Caco-2 (cell line): ENCODE results near the gene EXOC6. TPM values are rescaled to one million over a fixed set of nuclear protein-coding genes. Genes with fewer than 3 reads are reported as not detected.

ENCODE experiments used
- BruUV-seq: library from RNA; stranded (reverse); fragments of 400-500 nt; replicated peaks from 2 replicates; lab custom pipeline; 2021; lab: Mats Ljungman, UMichigan
- CTCF ChIA-PET: fragments of 300-600 bp; sonication (Branson Sonifier 250); formaldehyde crosslinking; loops from one replicate; lab custom pipeline; 2022; ENCODE audit warnings: antibody characterized with exemption; lab: Charles Lee
- POLR2A ChIA-PET: fragments of 300-600 bp; sonication (Branson Sonifier 250); formaldehyde crosslinking; loops from one replicate; lab custom pipeline; 2022; ENCODE audit warnings: antibody characterized with exemption; lab: Charles Lee
- DNase-seq, 2 experiments: peaks; one replicate each; pipeline versions ENCODE4 v3.0.0 to v3.0.0-alpha.2; 2020 to 2022
- H3K27me3 ChIP-seq: replicated peaks from 2 replicates; pipeline ENCODE4 v1.6.0; 2011; ENCODE audit warnings: low read length; ENCODE audit not compliant: control insufficient read depth, insufficient read depth
- H3K36me3 ChIP-seq: 2 replicates; pipeline ENCODE4 v1.5.1; 2011; ENCODE audit warnings: low read length; ENCODE audit not compliant: control insufficient read depth, insufficient read depth
- H3K4me1 ChIP-seq: fragments of 250-450 bp; sonication (Bioruptor Pico); 2 replicates; pipeline ENCODE4 v1.5.1; 2020; ENCODE audit warnings: mild to moderate bottlenecking
- H3K4me3 ChIP-seq: 2 replicates; pipeline ENCODE4 v1.5.1; 2011; ENCODE audit warnings: low read depth, mild to moderate bottlenecking, control low read depth, low read length
- H3K9me3 ChIP-seq: fragments of 250-450 bp; sonication (Bioruptor Pico); 2 replicates; pipeline ENCODE4 v1.5.1; 2020; ENCODE audit warnings: mild to moderate bottlenecking, moderate library complexity
- H3K27ac Mint-ChIP-seq: one replicate; pipeline ENCODE4 v1.8.0; 2022; ENCODE audit warnings: mixed read lengths; ENCODE audit not compliant: unreplicated experiment
- H3K27me3 Mint-ChIP-seq: one replicate; pipeline ENCODE4 v1.8.0; 2022; ENCODE audit warnings: mixed read lengths; ENCODE audit not compliant: insufficient read depth, unreplicated experiment
- H3K36me3 Mint-ChIP-seq: one replicate; pipeline ENCODE4 v1.8.0; 2022; ENCODE audit warnings: mild to moderate bottlenecking, mixed read lengths; ENCODE audit not compliant: insufficient read depth, unreplicated experiment
- H3K4me1 Mint-ChIP-seq: one replicate; pipeline ENCODE4 v1.8.0; 2022; ENCODE audit warnings: low read depth, mixed read lengths; ENCODE audit not compliant: unreplicated experiment
- H3K4me3 Mint-ChIP-seq: one replicate; pipeline ENCODE4 v1.8.0; 2022; ENCODE audit warnings: mild to moderate bottlenecking, moderate library complexity, mixed read lengths; ENCODE audit not compliant: unreplicated experiment
- H3K9me3 Mint-ChIP-seq: one replicate; pipeline ENCODE4 v1.8.0; 2022; ENCODE audit warnings: mixed read lengths; ENCODE audit not compliant: unreplicated experiment
- CTCF ChIP-seq, 2 experiments: fragments of 200-600 bp in 1 of 2; IDR thresholded peaks; 1 replicate in 1 of 2; 2 replicates in 1 of 2; pipeline versions ENCODE4 v1.5.1 to v1.8.0; 2011 to 2022; ENCODE audit warnings: antibody characterized with exemption in 1 of 2, control low read depth in 1 of 2, inconsistent platforms in 1 of 2, low read depth in 1 of 2, low read length in 1 of 2, mild to moderate bottlenecking in 1 of 2, moderate library complexity in 1 of 2; ENCODE audit not compliant: insufficient read depth in 1 of 2, severe bottlenecking in 1 of 2, unreplicated experiment in 1 of 2
- intact Hi-C: fragments of 100-400 bp; cut with micrococcal nuclease; formaldehyde crosslinking; loops from one replicate; pipeline ENCODE4 v1.10.0; 2022; ENCODE audit not compliant: unreplicated experiment
- total RNA-seq: library from RNA; stranded (reverse); gene quantifications from 2 replicates; pipeline ENCODE4 v1.2.3, GENCODE V29; 2022

The EXOC6 gene
- total RNA-seq, 1 experiment from 2014 or later, result 12.5 TPM

GRCh38 chr10:92814790-92815189, 33.5 kb upstream of the EXOC6 start:
- H3K9me3 Mint-ChIP-seq, result no peaks in the 10 kb centered on the region
- H3K36me3 Mint-ChIP-seq, result no peaks in the 10 kb centered on the region
- Histone ChIP-seq H3K36me3 (no peaks in the 10 kb centered on the region), H3K4me3 (no peak overlapping the region), H3K27me3 (peaks cover 3% of the 10 kb centered on the region; the same call in 1 of the 2 replicates), H3K9me3 (no peaks in the 10 kb centered on the region), H3K4me1 (peaks cover 15% of the 10 kb centered on the region)
- no peak overlapping the region for H3K4me3 Mint-ChIP-seq
- ChIA-PET POLR2A (no interaction called here), CTCF (no interaction called here)
- H3K4me1 Mint-ChIP-seq, result peaks cover 15% of the 10 kb centered on the region
- H3K27me3 Mint-ChIP-seq, result peaks cover 8% of the 10 kb centered on the region
- no TSS peak for BruUV-seq
- intact Hi-C loops, result loop anchor here (5.0 to 10.0 kb wide), 2 partner anchors 57 to 120 kb away; no protein-coding TSS in a partner anchor
- H3K27ac Mint-ChIP-seq, result no peak overlapping the region
- DNase-seq, result no peak
- no peak for TF ChIP-seq CTCF (IDR thresholded peaks at IDR 0.05; ENCODE audit: insufficient read depth in 1 of 2, low read depth in 1 of 2, low read length in 1 of 2, severe bottlenecking in 1 of 2, unreplicated experiment in 1 of 2)

GRCh38 chr10:92816091-92816531, 32.2 kb upstream of the EXOC6 start:
- no peak overlapping the region for H3K4me3 Mint-ChIP-seq
- BruUV-seq, result no TSS peak
- peaks cover 3% of the 10 kb centered on the region; the same call in 1 of the 2 replicates for H3K27me3 ChIP-seq
- H3K36me3 ChIP-seq, result no peaks in the 10 kb centered on the region
- peaks cover 5% of the 10 kb centered on the region for H3K4me1 Mint-ChIP-seq
- ChIA-PET POLR2A (no interaction called here), CTCF (no interaction called here)
- H3K9me3 ChIP-seq, result no peaks in the 10 kb centered on the region
- H3K27ac Mint-ChIP-seq, result no peak overlapping the region
- no peaks in the 10 kb centered on the region for H3K36me3 Mint-ChIP-seq
- peaks cover 7% of the 10 kb centered on the region for H3K27me3 Mint-ChIP-seq
- no peak for DNase-seq
- no peak overlapping the region for H3K4me3 ChIP-seq
- H3K9me3 Mint-ChIP-seq, result no peaks in the 10 kb centered on the region
- peaks cover 2% of the 10 kb centered on the region for H3K4me1 ChIP-seq
- no peak for TF ChIP-seq CTCF (IDR thresholded peaks at IDR 0.05; ENCODE audit: insufficient read depth in 1 of 2, low read depth in 1 of 2, low read length in 1 of 2, severe bottlenecking in 1 of 2, unreplicated experiment in 1 of 2)
- intact Hi-C loops, result loop anchor here (10.0 kb wide), 1 partner anchor 121 kb away; no protein-coding TSS in a partner anchor

DNA sequence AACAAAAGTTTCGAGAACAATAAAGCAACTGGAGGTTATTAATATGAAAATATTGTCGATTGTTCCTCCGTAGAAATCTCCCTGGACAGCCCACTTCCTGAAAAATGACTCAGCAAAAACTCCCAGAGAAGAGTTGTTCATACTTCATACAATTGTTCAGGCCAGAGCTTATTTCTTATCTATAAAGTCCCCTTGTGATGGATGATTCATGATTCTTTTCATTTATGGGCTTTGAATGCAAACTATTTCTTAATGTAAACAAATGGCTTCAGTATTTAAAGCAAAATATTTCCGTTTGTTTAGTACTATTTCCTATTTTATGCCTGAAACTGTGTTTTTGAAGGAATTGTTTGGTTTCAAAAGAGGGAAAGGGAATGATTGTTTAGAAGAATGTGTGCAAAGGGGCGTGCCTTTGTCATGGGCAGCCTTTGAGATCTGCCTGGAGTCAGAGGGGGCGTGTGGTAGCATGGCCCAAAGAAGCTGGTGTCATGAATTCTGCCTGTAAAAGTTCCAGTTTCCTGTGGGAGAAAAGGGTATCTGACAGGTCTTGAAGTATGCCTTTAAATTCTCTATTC, 26.2 kb upstream of the EXOC6 start:
- no peaks in the 10 kb centered on the region for H3K36me3 ChIP-seq
- no peak overlapping the region for H3K4me3 Mint-ChIP-seq
- H3K4me1 Mint-ChIP-seq, result peaks cover 7% of the 10 kb centered on the region
- ChIA-PET CTCF (interaction anchor here (1.2 to 1.6 kb wide), 2 partner anchors 14 to 21 kb away, joined by 3 to 4 read pairs; no protein-coding TSS in a partner anchor), POLR2A (no interaction called here)
- no peak for DNase-seq
- no peaks in the 10 kb centered on the region for H3K9me3 Mint-ChIP-seq
- peaks cover under 1% of the 10 kb centered on the region for H3K27me3 Mint-ChIP-seq
- no peaks in the 10 kb centered on the region for H3K9me3 ChIP-seq
- no TSS peak for BruUV-seq
- H3K4me3 ChIP-seq, result no peak overlapping the region
- no peaks in the 10 kb centered on the region for H3K36me3 Mint-ChIP-seq
- intact Hi-C loops, result loop anchor here (5.0 kb wide), 1 partner anchor 60 kb away; no protein-coding TSS in a partner anchor
- no peaks in the 10 kb centered on the region for H3K27me3 ChIP-seq
- H3K4me1 ChIP-seq, result peaks cover 11% of the 10 kb centered on the region; the same call in 1 of the 2 replicates
- H3K27ac Mint-ChIP-seq, result peak overlapping the region; percentile 29
- no peak for TF ChIP-seq CTCF (IDR thresholded peaks at IDR 0.05; ENCODE audit: insufficient read depth in 1 of 2, low read depth in 1 of 2, low read length in 1 of 2, severe bottlenecking in 1 of 2, unreplicated experiment in 1 of 2)
